Adrenal gland (tissue), 12 donors: ENCODE measurements around the gene IRF4. TPM values are rescaled to one million over a fixed set of nuclear protein-coding genes. Genes with fewer than 3 reads are reported as not detected.

Experiments used
- DNase-seq, 7 donors: peaks; one replicate each; pipeline ENCODE4 v3.0.0-alpha.2; 2019 to 2020
- H3K27ac ChIP-seq, 5 donors: fragments of 200-600 bp; sonication (generic) in 4 of 5; 1 replicate in 3 of 5; 2 replicates in 2 of 5; pipeline versions ENCODE4 v1.5.1 to v1.8.0; 2016 to 2020; ENCODE audit warnings: mild to moderate bottlenecking in 1 of 5
- H3K27me3 ChIP-seq: fragments of 200-600 bp; 2 replicates; pipeline ENCODE4 v1.8.0; 2021
- H3K36me3 ChIP-seq, 2 donors: fragments of 200-600 bp; replicated peaks in 1 of 2; 1 replicate in 1 of 2; 2 replicates in 1 of 2; pipeline versions ENCODE4 v1.5.1 to v1.8.0; 2018 to 2022
- H3K4me1 ChIP-seq, 2 donors: fragments of 200-600 bp; replicated peaks in 1 of 2; 1 replicate in 1 of 2; 2 replicates in 1 of 2; pipeline versions ENCODE4 v1.5.1 to v1.8.0; 2018 to 2021
- H3K4me3 ChIP-seq, 4 donors: fragments of 200-600 bp; sonication (generic) in 3 of 4; one replicate each; pipeline ENCODE4 v1.5.1; 2016 to 2018
- H3K9me3 ChIP-seq, 3 donors: fragments of 200-600 bp; sonication (generic) in 1 of 3; replicated peaks in 1 of 3; 1 replicate in 2 of 3; 2 replicates in 1 of 3; pipeline versions ENCODE4 v1.5.1 to v1.8.0; 2016 to 2021
- POLR2A ChIP-seq, 2 donors: fragments of 450-650 bp; IDR thresholded peaks; one replicate each; pipeline ENCODE4 v1.6.1; 2017; ENCODE audit warnings: antibody characterized with exemption in 2 of 2, mild to moderate bottlenecking in 2 of 2, moderate library complexity in 1 of 2
- WGBS, 4 donors: extraction: QIAGEN DNeasy Blood & Tissue Kit in 2 of 4; methylation state at CpG; one replicate each; pipeline versions ENCODE4 v1.1.5 to v1.1.7; 2013 to 2017; 5-methylcytosine and 5-hydroxymethylcytosine counted together
- intact Hi-C, 2 donors: fragments of 100-400 bp; cut with DNase I; formaldehyde crosslinking; loops; one replicate each; pipeline versions ENCODE4 v1.14.1 to v1.15.0; 2022 to 2023
- polyA plus RNA-seq, 3 donors: library from polyadenylated mRNA; stranded (reverse); fragments of 200-250 nt in 2 of 3; fragments of 350-450 nt in 1 of 3; fragmentation: Illumina TruSeq in 1 of 3; extraction: RNeasy Lipid Tissue Mini Kit (QIAGEN cat#74804) in 1 of 3; gene quantifications; one replicate each; pipeline ENCODE4 v1.2.3, GENCODE V29; 2013 to 2014
- total RNA-seq, 9 donors: library from RNA; depleted of rRNA in 4 of 9; stranded (reverse); fragments of >200 nt in 4 of 9; fragments of 120-200 nt in 1 of 9; fragmentation: NEBNext Ultra II Directional in 1 of 9; extraction: Animal tissue kit (Norgen Biotek cat#: 25700) in 1 of 9; gene quantifications; one replicate each; pipeline versions ENCODE4 v1.1.0 to v1.2.4, GENCODE V29; 2013 to 2023
- TF ChIP-seq, protein P1 (sequence below), 6 experiments: fragments of 450-650 bp in 4 of 6; fragments of 200-600 bp in 2 of 6; sonication (generic) in 1 of 6; IDR thresholded peaks; 1 replicate in 5 of 6; 2 replicates in 1 of 6; pipeline versions ENCODE4 v1.5.1 to v1.8.0; 2016 to 2021; ENCODE audit warnings: antibody characterized with exemption in 6 of 6, mild to moderate bottlenecking in 2 of 6, moderate library complexity in 1 of 6
- donor health status: healthy with polysubstance abuse.
- donor health status: Bipolar disorder and iron deficiency.
- donor health status: DM: yes; HTN: yes; CAD: no.
- donor health status: DM: no; HTN: no; CAD: no.
- donor health status: DM: no; HTN: no; CAD: no.
- donor health status: DM: yes; HTN: yes; CAD: no.

IRF4 gene
- total and polyA plus RNA-seq, 12 donors, result 0.06 to 1.5 (median 0.48) TPM; not detected in 1

DNA sequence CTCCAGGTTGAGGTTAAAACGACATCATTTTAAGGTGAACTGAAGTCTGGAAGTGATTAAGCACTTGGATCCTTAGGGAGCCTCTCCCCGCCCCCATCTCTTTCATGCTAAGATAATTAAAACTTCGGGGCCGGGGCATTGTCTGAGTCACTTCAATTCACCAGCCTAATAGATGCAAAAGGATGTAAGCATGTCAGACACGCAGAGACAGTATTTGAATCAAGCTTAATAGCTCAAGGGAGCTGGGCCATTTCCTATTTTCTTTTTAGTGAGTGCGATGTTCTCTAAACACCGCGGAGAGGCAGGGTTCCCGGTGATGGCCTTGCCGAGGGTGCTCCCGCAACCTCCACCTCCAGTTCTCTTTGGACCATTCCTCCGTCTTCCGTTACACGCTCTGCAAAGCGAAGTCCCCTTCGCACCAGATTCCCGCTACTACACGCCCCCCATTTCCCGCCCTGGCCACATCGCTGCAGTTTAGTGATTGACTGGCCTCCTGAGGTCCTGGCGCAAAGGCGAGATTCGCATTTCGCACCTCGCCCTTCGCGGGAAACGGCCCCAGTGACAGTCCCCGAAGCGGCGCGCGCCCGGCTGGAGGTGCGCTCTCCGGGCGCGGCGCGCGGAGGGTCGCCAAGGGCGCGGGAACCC is 516 bp upstream of the IRF4 start:
- peaks cover 52% of the 10 kb centered on the region for H3K27me3 ChIP-seq

DNA sequence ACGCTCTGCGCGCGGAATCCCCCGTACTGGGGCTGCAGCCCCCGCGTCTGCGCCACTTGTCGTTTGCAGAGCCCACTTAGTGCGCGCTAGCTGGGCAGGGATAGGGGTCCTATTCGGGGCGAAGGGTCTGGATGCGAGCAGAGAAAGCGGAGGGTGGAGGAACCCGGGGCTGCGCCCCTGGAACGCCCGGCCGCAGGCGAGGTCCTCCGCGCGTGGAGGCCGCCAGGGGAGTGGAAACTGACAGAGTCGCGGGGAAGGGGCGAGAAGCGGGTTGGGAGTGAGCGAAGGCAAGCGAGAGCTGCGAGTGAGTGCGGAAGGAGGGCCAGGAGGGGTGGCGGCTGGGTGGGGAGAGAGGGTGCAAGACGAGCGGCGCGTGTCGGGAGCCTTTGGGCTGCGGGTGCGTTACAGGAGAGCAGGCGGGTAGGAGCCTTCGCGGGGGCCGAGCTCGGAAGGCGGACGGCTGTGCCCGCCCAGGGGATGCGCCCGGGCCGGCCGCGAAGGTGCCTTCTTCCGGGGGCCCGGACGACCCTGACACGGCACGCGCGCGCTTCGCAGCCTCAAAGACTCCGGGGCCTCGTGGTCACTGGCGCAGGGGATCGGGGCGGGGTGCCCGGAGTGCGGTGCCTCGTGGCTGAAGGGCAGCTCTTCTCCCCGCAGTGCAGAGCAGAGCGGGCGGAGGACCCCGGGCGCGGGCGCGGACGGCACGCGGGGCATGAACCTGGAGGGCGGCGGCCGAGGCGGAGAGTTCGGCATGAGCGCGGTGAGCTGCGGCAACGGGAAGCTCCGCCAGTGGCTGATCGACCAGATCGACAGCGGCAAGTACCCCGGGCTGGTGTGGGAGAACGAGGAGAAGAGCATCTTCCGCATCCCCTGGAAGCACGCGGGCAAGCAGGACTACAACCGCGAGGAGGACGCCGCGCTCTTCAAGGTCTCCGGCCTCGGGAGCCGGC is 1.2 kb downstream of the IRF4 start:
- no peak for DNase-seq
- intact Hi-C loops, result no loop called here
- Histone ChIP-seq H3K36me3 (no peaks in the 10 kb centered on the region), H3K27me3 (peaks cover 52% of the 10 kb centered on the region), H3K4me1 (peaks cover 9 to 21% of the 10 kb centered on the region in 2 donors), H3K27ac (no peak overlapping the region), H3K9me3 (no peaks in the 10 kb centered on the region), H3K4me3 (peak overlapping the region in 1 of 4 donors; percentile 45)
- WGBS, 4 donors, result 0 to 2% (median 1%) methylated on average over 31 to 108 of the region's 108 CpGs
- TF ChIP-seq, protein P1, sequence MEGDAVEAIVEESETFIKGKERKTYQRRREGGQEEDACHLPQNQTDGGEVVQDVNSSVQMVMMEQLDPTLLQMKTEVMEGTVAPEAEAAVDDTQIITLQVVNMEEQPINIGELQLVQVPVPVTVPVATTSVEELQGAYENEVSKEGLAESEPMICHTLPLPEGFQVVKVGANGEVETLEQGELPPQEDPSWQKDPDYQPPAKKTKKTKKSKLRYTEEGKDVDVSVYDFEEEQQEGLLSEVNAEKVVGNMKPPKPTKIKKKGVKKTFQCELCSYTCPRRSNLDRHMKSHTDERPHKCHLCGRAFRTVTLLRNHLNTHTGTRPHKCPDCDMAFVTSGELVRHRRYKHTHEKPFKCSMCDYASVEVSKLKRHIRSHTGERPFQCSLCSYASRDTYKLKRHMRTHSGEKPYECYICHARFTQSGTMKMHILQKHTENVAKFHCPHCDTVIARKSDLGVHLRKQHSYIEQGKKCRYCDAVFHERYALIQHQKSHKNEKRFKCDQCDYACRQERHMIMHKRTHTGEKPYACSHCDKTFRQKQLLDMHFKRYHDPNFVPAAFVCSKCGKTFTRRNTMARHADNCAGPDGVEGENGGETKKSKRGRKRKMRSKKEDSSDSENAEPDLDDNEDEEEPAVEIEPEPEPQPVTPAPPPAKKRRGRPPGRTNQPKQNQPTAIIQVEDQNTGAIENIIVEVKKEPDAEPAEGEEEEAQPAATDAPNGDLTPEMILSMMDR (IDR thresholded peaks at IDR 0.05), result no peak
- TF ChIP-seq POLR2A (IDR thresholded peaks at IDR 0.05), result no peak

More for the DNA sequence above, 516 bp upstream of the IRF4 start:
- H3K4me1 ChIP-seq, result peaks cover 9 to 21% of the 10 kb centered on the region in 2 donors
- H3K27ac ChIP-seq, result no peak overlapping the region
- intact Hi-C loops, result no loop called here
- H3K4me3 ChIP-seq, result peak overlapping the region in 1 of 4 donors; percentile 45
- no peaks in the 10 kb centered on the region for H3K9me3 ChIP-seq
- H3K36me3 ChIP-seq, result no peaks in the 10 kb centered on the region
- no peak for DNase-seq
- TF ChIP-seq, protein P1 (IDR thresholded peaks at IDR 0.05), result no peak
- TF ChIP-seq POLR2A (IDR thresholded peaks at IDR 0.05), result no peak
- WGBS, 4 donors, result 2 to 5% (median 3%) methylated on average over 20 to 44 of the region's 44 CpGs

DNA sequence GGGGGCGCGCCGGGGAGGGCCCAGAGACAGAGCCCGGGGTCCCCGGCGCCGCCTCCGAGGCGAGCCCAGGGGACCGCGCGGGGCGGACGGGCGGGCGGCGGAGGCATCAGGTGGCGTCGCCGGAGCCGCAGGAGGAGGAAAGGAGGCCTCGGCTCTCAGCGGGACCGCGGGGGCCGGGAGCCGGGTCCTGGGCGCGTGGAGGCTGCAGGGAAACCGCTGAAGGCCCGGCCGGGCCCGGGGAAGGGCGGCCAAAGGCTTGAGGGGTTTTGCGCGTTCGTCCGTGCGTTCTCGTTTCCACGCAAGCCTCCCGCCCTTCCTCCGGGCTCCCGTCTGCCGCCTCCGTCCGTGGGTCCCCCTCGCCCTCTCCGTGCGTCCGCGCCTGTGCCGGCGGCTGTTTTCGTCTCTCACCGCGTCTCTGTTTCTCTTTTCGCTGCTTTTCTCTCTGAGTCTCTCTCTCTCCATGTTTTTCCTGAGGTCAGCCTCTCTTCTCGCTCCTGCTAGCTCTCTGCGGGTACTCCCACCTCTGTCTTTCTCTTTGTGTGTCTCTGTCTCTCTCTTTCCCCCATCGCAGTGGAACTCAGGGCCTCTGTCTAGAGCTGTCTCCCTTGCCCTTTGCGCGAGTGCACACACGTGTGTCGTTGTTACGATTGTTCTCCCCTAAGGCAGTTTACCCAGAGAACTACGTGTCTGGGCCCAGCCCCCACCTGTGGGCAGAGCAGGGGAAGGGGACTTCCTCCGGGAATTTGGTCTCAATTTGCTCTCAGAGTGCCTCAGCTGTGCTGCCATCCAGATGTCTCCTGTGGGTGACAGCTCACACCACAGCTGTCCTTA is 2.1 kb downstream of the IRF4 start:
- peak overlapping the region in 1 of 4 donors; percentile 45 for H3K4me3 ChIP-seq
- intact Hi-C loops, result no loop called here

More for the DNA sequence above, 2.1 kb downstream of the IRF4 start:
- no peak for DNase-seq
- WGBS, 4 donors, result 4 to 11% (median 6%) methylated on average over 34 to 68 of the region's 68 CpGs
- H3K36me3 ChIP-seq, result no peaks in the 10 kb centered on the region
- peaks cover 9 to 21% of the 10 kb centered on the region in 2 donors for H3K4me1 ChIP-seq
- no peak overlapping the region for H3K27ac ChIP-seq
- no peak for TF ChIP-seq POLR2A (IDR thresholded peaks at IDR 0.05)
- TF ChIP-seq, protein P1 (IDR thresholded peaks at IDR 0.05), result no peak
- H3K27me3 ChIP-seq, result peaks cover 52% of the 10 kb centered on the region
- H3K9me3 ChIP-seq, result no peaks in the 10 kb centered on the region
